Rectal smooth muscle tissue (tissue), 1 donor: ENCODE results near the gene B3GALT6.
"Not testable (repeated sequence)": the region's sequence is repeated elsewhere in the genome, so short reads cannot be mapped to it uniquely, and the experiment has no call there.

ENCODE experiments used
- H3K27ac ChIP-seq: one replicate; pipeline ENCODE4 v1.7.0; 2013; ENCODE audit warnings: low read depth, low read length, inconsistent platforms
- H3K27me3 ChIP-seq: one replicate; pipeline ENCODE4 v1.7.0; 2013; ENCODE audit warnings: low read length; ENCODE audit not compliant: control insufficient read depth, insufficient read depth
- H3K36me3 ChIP-seq: one replicate; pipeline ENCODE4 v1.7.0; 2013; ENCODE audit warnings: low read length; ENCODE audit not compliant: control insufficient read depth, insufficient read depth
- H3K4me1 ChIP-seq: one replicate; pipeline ENCODE4 v1.7.0; 2013; ENCODE audit warnings: low read length; ENCODE audit not compliant: control insufficient read depth, insufficient read depth
- H3K4me3 ChIP-seq: one replicate; pipeline ENCODE4 v1.7.0; 2013; ENCODE audit warnings: low read length
- H3K9ac ChIP-seq: one replicate; pipeline ENCODE4 v1.7.0; 2013; ENCODE audit warnings: low read length

B3GALT6 gene

DNA sequence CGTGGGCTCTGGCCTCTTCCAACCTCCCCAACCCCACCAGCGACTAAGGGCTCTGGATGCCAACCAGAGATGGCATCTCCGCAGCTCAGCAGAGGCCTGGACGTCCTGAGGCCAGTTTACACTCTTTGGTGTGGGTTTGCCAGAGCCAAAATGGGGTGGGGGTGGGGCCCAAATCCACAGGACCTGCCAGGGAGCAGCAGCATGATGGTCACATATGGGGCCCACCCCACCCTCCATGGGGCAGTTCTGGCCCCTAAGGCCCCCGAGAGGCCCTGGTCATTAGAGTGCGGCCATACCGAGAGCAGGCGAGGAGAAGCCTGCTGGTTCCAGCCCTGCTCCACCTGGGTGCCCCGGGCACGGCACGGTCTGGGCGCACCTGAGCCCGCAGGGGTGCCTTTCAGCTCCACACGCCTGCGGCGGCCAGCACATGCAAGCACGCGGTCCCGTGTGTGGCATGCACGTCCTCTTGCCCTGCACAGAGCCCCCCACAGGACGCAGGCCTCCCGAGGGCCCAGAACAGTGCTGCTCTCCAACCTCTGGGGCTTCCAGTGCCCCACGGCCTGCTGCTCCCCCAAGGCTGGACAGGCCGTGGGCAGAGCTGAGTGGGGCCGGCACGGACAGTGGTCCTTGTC is 9.7 kb downstream of the B3GALT6 start:
- no peaks in the 10 kb centered on the region for H3K4me1 ChIP-seq
- H3K27ac ChIP-seq: no peak overlapping the region
- no peak overlapping the region for H3K4me3 ChIP-seq
- H3K9ac ChIP-seq: no peak overlapping the region
- no peaks in the 10 kb centered on the region for H3K36me3 ChIP-seq
- H3K27me3 ChIP-seq: peaks cover 27% of the 10 kb centered on the region

DNA sequence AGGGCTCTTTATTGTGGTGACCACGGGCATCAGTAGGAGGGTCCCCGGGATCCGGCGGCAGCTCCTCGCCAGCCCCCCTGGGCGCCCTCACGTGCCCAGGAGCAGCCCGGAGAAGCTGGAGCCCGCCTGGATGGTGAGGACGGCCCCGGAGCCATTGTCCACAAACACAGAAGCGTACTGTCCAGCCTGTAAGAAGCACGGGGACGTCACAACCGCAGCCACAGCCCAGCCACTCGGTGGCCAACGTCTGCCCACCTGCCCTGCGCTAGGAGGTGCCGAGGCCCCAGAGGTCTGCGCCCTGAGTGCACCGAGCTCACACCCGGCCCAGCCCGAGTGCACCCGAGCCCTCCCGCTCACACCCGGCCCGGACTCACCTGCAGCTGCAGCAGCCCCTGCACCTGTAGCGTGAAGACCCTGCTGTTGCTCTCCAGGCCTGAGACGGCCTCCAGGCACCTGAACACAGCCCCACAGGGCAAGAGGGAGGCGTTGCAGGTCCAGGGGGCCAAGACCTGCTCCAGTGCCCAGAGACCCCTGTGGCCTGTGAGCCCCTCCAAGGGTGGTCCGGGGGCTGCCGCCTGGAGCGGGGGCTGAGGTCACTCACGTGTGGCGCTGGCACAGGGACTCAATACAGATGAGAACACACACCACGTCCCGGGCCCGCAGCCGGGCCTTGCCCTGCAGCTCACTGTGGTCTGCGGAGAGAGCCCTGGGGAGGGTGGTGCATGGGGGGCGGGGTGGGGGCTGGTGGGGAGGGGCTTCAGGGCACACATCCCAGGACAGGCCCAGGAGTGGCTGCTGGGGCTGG is 10.6 kb downstream of the B3GALT6 start:
- Histone ChIP-seq H3K27ac (no peak overlapping the region), H3K4me3 (no peak overlapping the region), H3K36me3 (no peaks in the 10 kb centered on the region), H3K4me1 (no peaks in the 10 kb centered on the region), H3K27me3 (peaks cover 33% of the 10 kb centered on the region), H3K9ac (no peak overlapping the region)

DNA sequence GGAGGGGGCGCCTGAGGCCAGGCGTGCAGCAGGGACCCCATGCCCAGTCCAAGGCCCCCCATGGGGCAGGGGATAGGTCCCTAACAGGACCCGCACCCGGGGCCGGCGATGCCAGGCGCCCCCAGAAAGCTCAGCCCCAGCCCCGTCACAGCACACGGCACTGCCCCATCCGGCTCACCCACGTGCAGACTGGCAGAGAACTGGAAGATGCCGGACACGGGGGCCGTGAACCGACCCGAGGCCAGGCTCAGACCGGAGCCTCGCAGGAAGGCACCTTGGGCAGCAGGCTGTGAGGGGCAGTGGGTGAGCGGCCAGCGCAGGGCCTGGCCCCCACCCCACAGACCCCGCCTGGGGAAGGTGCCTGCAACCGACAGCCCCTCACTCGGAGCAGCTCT is 11.2 kb downstream of the B3GALT6 start:
- H3K36me3 ChIP-seq: no peaks in the 10 kb centered on the region
- no peaks in the 10 kb centered on the region for H3K4me1 ChIP-seq
- no peak overlapping the region for H3K9ac ChIP-seq
- H3K27ac ChIP-seq: no peak overlapping the region
- no peak overlapping the region for H3K4me3 ChIP-seq
- peaks cover 29% of the 10 kb centered on the region for H3K27me3 ChIP-seq

- H3K36me3 ChIP-seq: no peaks in the 10 kb centered on the region
- peak overlapping the region; percentile 37 for H3K4me3 ChIP-seq
- H3K27ac ChIP-seq: no peak overlapping the region
- H3K9ac ChIP-seq: no peak overlapping the region
- H3K4me1 ChIP-seq: no peaks in the 10 kb centered on the region
- peaks cover 25% of the 10 kb centered on the region for H3K27me3 ChIP-seq
Observed at GRCh38 chr1:1243807-1244191, 11.8 kb downstream of the B3GALT6 start.

- no peaks in the 10 kb centered on the region for H3K4me1 ChIP-seq
- H3K4me3 ChIP-seq: peak overlapping the region; percentile 37
- H3K27ac ChIP-seq: no peak overlapping the region
- H3K9ac ChIP-seq: no peak overlapping the region
- H3K36me3 ChIP-seq: no peaks in the 10 kb centered on the region
- H3K27me3 ChIP-seq: peaks cover 23% of the 10 kb centered on the region
Observed at GRCh38 chr1:1244192-1244811, 12.3 kb downstream of the B3GALT6 start.

GRCh38 chr1:1245178-1245816 is 13.3 kb downstream of the B3GALT6 start:
- Histone ChIP-seq H3K4me3 (no peak overlapping the region), H3K9ac (no peak overlapping the region), H3K27ac (no peak overlapping the region), H3K27me3 (peaks cover 13% of the 10 kb centered on the region), H3K4me1 (no peaks in the 10 kb centered on the region), H3K36me3 (no peaks in the 10 kb centered on the region)

DNA sequence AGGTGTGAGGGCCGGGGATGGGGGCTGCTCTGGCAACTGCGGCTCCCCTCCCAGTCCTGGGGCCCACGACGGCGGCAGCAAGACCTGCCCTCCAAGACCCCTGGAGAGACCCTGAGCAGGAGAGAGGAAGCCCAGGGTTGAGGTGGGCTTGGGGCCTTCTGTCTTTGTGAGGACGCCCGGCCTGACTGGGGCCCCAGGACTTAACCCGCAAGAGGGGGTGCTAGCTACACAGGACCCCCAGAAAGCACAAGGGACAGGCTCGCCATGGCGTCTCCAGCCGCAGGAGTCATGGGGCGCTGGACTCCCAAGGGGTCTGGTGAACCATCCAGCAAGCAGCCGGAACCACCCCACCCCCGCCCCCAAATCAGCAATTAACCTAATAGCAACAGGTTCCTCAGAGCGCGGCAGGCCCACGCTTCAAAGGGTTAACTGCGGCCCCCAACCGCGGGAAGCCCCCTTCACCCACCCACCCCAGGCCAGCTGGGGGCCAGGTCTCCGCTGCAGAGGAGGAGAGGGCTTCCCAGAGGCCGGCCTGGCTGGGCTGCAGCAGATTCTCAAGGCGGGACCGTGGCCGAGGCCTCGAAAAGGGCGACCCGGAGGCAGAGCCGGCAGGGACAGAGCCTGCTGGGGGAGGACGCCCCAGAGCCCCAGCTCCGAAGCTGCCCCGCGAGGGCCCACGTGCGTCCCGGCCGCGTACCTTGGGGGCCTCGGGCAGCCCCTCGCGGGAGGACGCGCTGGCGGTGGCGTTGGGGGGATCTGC is 14.0 kb downstream of the B3GALT6 start:
- H3K36me3 ChIP-seq: no peaks in the 10 kb centered on the region
- peaks cover 13% of the 10 kb centered on the region for H3K27me3 ChIP-seq
- H3K9ac ChIP-seq: no peak overlapping the region
- no peaks in the 10 kb centered on the region for H3K4me1 ChIP-seq
- no peak overlapping the region for H3K27ac ChIP-seq
- H3K4me3 ChIP-seq: no peak overlapping the region

- Histone ChIP-seq H3K27me3 (peaks cover 13% of the 10 kb centered on the region), H3K4me3 (no peak within 1 kb of the TSS), H3K9ac (no peak within 1 kb of the TSS), H3K36me3 (no peaks in the 10 kb centered on the region), H3K4me1 (no peaks in the 10 kb centered on the region), H3K27ac (no peak within 1 kb of the TSS)
Observed at GRCh38 chr1:1246577-1247340, 14.7 kb downstream of the B3GALT6 start, which contains the start of gene C1QTNF12. Gene C1QTNF12 (minus strand): TSS chr1:1246722. CDS start chr1:1246690, 32 bp downstream.

DNA sequence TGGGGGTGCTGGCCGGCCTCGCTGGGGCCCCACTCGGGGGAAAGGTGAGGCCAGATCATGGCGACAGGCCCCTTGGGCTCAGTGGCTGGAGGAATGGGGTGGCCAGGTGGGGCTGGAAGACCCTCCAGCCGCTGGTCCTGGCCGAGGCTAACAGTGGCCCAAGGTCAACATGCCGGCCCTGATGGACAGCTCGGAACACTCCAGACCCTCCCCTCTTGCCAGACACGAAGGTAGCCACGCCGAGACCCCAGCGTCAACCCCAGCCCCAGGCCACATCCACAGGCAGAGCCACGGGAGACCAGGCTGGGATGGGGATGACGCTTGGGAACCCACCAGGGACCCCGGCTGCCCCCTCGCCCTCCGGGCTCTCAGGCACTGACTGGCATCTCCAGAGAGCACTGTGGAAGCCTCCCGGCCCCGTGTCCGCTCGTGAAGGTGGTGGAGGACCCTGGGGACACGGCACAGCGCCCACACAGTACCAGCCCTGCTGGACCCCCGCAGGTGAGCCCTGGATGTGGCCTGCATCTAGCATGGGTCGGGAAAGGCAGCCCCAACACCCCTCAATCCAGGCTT is 15.4 kb downstream of the B3GALT6 start:
- Histone ChIP-seq H3K27me3 (peaks cover 13% of the 10 kb centered on the region), H3K27ac (no peak overlapping the region), H3K9ac (no peak overlapping the region), H3K4me1 (no peaks in the 10 kb centered on the region), H3K4me3 (no peak overlapping the region), H3K36me3 (no peaks in the 10 kb centered on the region)

GRCh38 chr1:1248009-1248913 is 16.2 kb downstream of the B3GALT6 start:
- H3K4me1 ChIP-seq, H3K27ac ChIP-seq, H3K4me3 ChIP-seq, H3K9ac ChIP-seq, H3K36me3 ChIP-seq: not testable (repeated sequence)
- H3K27me3 ChIP-seq: peaks cover 13% of the 10 kb centered on the region
